ENCODE measurements around the gene SRP68.
"Not testable (repeated sequence)": the region's sequence is repeated elsewhere in the genome, so short reads cannot be mapped to it uniquely, and the experiment has no call there.

SRP68 gene

GRCh38 chr17:76076146-76076764 is 3.9 kb upstream of the SRP68 start:
- DNase-seq: no peak

DNA sequence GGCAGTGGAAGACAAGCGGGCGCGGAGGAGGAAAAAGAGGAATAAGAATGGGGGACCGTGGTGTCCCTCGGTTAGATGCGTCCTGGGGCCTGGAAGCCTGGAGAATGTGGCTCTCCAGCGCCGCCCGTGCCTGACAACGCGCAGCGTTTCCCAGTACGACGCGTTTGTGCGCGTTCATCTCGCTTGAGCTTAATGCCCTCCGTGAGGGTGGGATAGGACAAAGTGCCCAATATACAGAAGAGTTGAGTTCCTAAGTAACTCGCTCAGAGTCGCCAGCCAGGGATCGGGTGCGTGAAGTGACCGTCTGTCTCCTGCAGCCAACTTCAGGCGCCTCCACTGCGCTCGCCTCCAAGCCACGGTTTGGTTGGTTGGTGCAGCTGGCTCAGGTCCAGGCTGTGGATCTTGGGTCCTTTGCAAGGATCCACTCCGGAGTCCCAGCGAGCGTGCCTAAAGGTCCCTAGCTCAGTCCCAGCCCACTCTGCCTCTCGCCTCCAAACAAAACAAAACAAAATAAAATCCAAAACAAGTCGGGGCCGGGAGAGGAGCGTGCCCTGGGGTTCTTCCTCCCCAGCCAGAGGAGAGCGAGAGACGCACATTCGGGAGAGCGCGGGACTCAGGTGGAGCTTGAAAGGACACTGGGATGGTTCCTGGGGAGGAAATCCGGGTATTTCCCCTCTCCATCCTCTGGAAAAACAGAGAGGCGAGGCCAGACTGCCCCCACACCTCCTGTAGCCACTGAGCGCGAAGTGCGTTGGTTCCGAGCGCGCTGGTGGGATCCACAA is 3.2 kb upstream of the SRP68 start:
- DNase-seq: no peak

DNA sequence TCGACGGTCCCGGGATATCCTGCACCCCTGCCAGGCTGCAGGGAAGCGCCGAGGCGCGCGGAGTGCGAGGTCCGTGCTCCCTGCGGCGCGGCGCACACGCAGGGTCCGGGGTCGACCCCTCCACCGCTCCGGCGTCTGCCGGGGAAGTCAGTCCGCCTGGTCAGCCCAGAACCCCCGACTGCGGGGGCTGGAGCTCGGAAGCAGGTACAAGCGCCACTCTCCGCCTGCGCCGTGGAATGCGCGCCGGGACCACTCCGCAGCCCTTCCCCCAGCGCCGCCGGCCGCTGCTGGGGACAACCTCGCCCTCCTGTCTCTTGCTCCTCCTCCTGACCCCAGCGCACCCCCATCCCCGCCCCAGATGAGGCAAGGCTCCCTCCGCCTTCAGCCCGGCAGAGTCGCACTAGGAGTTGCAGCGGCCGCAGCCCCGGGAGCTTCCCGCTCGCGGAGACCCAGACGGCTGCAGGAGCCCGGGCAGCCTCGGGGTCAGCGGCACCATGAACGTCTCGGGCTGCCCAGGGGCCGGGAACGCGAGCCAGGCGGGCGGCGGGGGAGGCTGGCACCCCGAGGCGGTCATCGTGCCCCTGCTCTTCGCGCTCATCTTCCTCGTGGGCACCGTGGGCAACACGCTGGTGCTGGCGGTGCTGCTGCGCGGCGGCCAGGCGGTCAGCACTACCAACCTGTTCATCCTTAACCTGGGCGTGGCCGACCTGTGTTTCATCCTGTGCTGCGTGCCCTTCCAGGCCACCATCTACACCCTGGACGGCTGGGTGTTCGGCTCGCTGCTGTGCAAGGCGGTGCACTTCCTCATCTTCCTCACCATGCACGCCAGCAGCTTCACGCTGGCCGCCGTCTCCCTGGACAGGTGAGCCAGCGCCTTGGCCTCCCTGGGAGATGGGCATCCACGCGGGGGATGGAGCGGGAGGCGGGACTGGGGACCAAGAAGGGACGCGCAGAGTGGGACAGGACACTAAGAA is 2.4 kb upstream of the SRP68 start, which contains the start of gene GALR2:
TSS of gene GALR2 (plus strand) at position 392 of the 974 bp plus-strand sequence. CDS start at position 495, 103 bp downstream.
- DNase-seq: no peak

DNA sequence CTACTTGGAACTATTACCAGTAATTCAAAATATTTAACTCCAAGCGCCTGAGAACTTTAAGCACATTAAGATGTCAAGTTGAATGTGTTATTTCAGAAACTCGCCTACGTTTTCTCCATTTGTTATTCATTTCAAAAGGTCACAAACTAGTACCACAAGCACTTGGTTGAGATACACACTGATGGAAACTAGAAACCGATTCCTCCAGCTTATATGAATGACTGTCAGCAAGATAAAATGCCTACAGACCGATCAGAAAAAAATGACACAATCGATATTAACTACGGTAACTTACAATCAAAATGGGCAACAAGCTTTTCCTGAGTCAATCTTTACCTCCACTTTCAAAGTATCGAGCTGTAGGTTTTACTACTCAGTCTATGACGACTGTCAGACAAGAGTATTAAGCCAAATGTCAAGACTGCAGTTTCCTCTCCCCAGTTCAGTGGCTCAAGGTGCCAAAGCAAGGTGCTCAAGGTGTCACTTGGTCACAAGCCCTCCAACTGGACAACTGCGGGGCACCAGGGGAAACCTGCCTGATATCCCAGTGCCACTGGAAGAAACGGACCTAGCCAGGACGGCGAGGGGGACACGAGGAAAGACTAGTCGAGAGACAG is 678 bp downstream of the SRP68 start:
- DNase-seq: no peak

DNA sequence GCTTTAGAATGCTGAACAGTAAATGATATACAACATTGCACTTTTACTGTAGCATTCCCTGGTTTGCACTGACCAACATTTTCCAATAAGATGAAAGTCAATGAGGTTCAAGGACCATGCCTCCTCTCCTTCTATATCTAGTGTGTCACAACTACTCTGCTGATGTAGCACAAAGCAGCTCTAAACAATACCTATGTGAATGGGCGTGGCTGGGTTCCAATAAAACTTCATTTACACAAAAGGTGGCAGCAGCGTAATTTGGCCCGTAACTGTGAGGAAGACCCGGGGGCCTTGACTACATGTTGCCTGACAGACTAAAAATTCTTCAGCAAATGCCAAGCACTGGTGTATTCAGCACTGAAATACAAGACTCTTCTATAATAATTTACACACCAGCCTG is 6.5 kb downstream of the SRP68 start:
- no peak for DNase-seq

DNA sequence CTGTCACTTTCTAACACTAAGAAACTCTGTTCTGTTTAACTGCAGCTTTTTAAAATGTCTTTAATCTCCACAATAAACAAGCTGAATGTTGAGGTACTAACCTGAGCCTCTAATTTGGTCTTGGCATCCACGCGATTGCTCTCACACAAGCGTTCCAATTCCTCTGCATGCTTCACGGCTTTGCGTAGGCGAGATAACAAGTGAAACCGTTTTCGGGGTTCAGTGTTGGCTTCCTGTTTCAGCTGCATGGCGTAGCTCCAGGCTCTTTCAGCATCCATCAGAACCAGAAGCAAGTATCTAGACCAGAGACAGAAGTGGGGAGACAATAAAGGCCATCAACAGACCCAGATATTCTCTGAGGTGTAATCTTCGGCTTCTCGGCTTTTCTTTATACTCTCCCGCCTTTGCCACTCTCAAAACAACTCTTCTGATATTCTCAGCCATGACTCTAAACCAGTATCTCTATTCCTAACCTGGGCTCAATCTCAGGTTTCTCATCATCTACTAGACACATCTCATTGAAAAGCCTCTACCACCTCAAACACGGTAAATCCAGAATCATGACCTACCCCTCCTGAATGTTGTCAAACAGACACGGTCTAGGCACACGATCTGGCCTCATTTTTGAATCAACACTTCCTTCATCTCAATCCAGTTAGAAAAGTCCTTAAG is 8.3 kb downstream of the SRP68 start:
- no peak for DNase-seq

- not testable (repeated sequence) for DNase-seq
Observed at GRCh38 chr17:76058264-76058663, 14.1 kb downstream of the SRP68 start.

- no peak for DNase-seq
Observed at GRCh38 chr17:76056882-76057281, 15.4 kb downstream of the SRP68 start.

GRCh38 chr17:76054112-76054476 is 18.2 kb downstream of the SRP68 start:
- no peak for DNase-seq

DNA sequence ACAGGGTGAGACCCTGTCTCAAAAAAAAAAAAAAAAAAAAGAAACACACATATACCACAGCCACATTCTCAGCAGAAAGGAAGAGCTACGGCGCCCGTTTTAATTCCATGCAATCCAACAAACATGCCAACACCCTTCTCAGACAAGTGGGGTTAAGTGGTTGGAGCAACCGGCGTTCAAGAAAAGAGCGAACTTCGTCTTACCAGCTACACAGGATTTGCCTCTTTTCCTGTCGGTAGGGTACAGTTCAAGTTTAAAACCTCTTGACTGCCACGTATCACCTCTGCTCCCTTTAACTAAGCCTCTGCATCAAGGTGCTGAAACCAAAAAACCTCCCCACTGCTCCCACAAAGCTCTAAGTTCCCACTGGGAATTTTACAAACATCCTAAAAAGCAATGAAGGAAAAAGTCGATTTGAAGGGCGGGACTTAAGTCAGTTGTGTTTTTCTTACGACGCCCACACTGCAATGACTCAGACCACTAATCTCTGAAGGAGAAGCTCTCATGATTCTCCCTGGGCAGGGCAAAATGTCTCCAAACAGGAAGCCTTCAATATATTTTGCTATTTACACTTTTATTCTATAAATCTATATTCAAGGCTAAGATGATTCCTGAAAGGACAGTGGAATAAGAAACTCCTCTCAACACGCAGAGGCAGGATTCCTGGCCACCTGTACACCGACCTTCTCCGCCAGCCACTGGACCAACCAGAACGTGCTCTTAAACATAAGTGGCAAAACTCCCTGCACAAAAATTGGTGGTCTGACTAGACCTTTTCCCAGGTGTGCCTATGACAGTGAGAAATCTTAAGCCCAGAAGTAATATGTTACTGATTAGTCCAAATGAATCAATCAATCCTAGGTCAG is 18.8 kb downstream of the SRP68 start:
- DNase-seq: no peak

DNA sequence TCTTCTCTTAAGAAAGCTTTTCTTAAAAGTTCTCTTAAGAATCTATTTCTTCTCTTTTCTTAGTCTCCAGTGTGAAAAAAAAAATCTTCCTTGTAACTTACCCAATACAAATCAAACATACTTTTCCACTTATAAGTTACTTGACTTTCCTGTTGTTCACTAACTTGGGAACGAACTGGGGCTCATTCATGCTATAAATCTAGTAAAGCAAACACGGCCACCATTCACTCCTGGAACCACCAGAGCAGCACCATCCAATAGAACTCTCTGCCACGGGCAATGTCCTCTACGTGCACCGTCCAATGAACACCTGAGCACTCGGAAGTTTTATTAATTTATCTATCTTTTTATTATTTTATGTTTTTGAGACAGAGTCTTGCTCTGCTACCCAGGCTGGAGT is 20.8 kb downstream of the SRP68 start:
- DNase-seq: no peak

GRCh38 chr17:76050538-76051467 is 21.5 kb downstream of the SRP68 start:
- no peak for DNase-seq

GRCh38 chr17:76049836-76050537 is 22.3 kb downstream of the SRP68 start:
- DNase-seq: no peak

GRCh38 chr17:76049239-76049638 is 23.1 kb downstream of the SRP68 start:
- no peak for DNase-seq

DNA sequence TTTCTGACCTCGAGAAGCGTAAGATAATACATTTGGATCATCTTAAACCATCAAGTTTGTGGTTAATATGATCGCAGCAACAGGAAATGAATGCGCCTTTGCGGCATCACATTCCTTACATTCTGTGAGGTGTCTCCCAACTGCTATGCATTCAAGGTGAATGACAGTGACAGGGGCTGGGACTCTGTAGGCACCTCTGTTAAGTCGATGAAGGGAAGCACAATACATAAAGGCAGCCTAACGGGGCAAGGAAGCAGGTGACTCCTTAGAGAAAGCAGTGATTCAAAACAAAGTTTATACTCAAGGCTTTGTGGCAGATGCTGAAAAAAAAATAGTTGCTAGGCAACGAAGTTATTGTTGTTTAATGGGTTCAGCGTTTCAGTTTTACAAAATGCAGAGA is 23.6 kb downstream of the SRP68 start:
- DNase-seq: no peak

GRCh38 chr17:76048025-76048605 is 24.2 kb downstream of the SRP68 start:
- no peak for DNase-seq

DNA sequence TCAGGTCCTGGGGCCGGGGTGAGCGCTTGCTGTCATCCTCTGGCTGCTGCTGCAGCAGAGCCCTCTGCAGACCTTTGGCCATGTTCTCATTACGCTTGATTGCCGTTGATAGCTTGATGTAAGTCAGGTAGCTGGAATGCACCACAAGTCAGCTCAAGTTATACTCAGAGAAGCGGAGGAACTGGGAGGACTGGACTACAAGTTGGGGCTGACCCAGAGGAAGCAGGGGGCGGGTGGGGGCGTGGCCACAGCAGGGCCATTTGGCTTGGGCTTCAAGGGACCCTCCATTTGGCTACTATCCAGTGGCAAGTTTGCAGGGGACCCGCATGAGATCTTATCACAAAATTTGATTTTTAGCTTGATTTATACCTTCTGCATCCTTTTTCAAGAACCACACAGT is 26.3 kb downstream of the SRP68 start:
- DNase-seq: no peak

DNA sequence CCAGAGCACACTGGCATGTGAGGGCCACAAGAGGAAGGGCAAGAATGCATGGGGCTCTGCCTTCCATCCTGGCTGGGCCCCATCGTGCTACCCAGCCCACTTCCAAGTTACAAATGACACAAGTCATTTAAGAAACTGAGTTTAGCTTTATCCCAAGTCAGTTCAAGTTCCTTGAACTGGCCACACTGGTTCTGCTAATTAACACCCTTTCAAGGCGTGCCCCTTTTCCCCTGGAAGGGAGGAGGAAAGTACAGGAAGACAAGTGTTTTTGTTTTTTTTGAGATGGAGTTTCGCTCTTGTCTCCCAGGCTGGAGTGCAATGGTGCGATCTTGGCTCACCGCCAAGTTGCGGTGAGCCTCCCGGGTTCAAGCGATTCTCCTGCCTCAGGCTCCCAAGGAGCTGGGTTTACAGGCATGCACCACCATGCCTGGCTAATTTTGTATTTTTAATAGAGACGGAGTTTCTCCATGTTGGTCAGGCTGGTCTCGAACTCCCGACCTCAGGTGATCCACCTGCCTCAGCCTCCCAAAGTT is 27.8 kb downstream of the SRP68 start:
- not testable (repeated sequence) for DNase-seq

DNA sequence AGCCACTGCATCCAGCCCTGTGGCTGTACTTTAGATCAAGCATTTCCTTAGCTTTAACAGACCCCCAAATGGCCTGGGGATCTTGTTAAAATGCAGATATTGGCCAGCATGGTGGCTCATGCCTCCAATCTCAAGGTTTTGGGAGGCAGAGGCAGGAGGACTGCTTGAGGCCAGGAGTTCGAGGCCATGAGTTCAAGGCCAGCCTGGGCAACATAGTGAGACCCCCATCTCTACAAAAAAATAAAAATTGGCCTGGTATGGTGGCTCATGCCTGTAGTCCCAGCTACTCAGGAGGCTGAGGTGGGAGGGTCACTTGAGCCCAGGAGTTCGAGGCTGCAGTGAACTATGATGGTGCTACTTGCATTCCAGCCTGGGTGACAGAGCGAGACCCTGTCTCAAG is 29.4 kb downstream of the SRP68 start:
- not testable (repeated sequence) for DNase-seq

All from NCI-H2029 (cell line).